HEK293 (cell line): ENCODE results near the gene SLC38A1.

Experiments used
- CTCF ChIA-PET: fragments of 350-600 bp; formaldehyde crosslinking; extraction: SDS; loops from one replicate; lab custom pipeline; 2021; ENCODE audit warnings: antibody characterized with exemption; lab: Yijun Ruan, JAX
- POLR2A ChIA-PET: fragments of 300-600 bp; formaldehyde crosslinking; extraction: SDS; loops from one replicate; lab custom pipeline; 2020; ENCODE audit warnings: antibody characterized with exemption, inconsistent platforms; lab: Yijun Ruan, JAX
- H3K27ac ChIP-seq: fragments of 200-500 bp; sonication (Bioruptor generic); 2 replicates; pipeline ENCODE4 v1.5.1; 2014; ENCODE audit warnings: low read depth, low read length, control low read depth, inconsistent platforms; ENCODE audit errors: extremely low read depth
- H3K36me3 ChIP-seq, 2 experiments: fragments of 200-500 bp in 1 of 2; sonication (Bioruptor generic) in 1 of 2; 1 replicate in 1 of 2; 2 replicates in 1 of 2; pipeline ENCODE4 v1.5.1; 2014 to 2017; ENCODE audit warnings: inconsistent platforms in 2 of 2, low read length in 2 of 2; ENCODE audit not compliant: control insufficient read depth in 2 of 2, insufficient read depth in 1 of 2
- H3K4me1 ChIP-seq: fragments of 200-500 bp; sonication (Bioruptor generic); 2 replicates; pipeline ENCODE4 v1.5.1; 2014; ENCODE audit warnings: mild to moderate bottlenecking, low read length, inconsistent platforms; ENCODE audit not compliant: control insufficient read depth, insufficient read depth
- H3K4me3 ChIP-seq: 2 replicates; pipeline ENCODE4 v1.5.1; 2011; ENCODE audit warnings: low read depth, mild to moderate bottlenecking, control low read depth, low read length, moderate library complexity
- H3K9me3 ChIP-seq: fragments of 200-500 bp; sonication (Bioruptor generic); 2 replicates; pipeline ENCODE4 v1.5.1; 2014; ENCODE audit warnings: low read depth, low read length, inconsistent platforms; ENCODE audit not compliant: control insufficient read depth, insufficient read depth
- FEZF1 ChIP-seq: fragments of 450-650 bp; formaldehyde crosslinking; IDR thresholded peaks from 2 replicates; pipeline ENCODE4 v1.5.1; 2016; ENCODE audit warnings: missing biosample characterization, missing genetic modification characterization
- GFI1B ChIP-seq: fragments of 450-650 bp; formaldehyde crosslinking; IDR thresholded peaks from 2 replicates; pipeline ENCODE4 v1.5.1; 2016; ENCODE audit warnings: missing biosample characterization, missing genetic modification characterization
- GLI2 ChIP-seq: fragments of 450-650 bp; formaldehyde crosslinking; IDR thresholded peaks from 2 replicates; pipeline ENCODE4; 2017; ENCODE audit warnings: missing biosample characterization, missing genetic modification characterization, low read depth, borderline replicate concordance
- GLIS1 ChIP-seq: fragments of 450-650 bp; formaldehyde crosslinking; IDR thresholded peaks from 2 replicates; pipeline ENCODE4 v1.5.1; 2016; ENCODE audit warnings: missing biosample characterization, missing genetic modification characterization
- HOXA7 ChIP-seq: sonication (generic); formaldehyde crosslinking; IDR thresholded peaks from 2 replicates; pipeline ENCODE4 v1.8.1; 2022; ENCODE audit warnings: missing genetic modification reagents, borderline replicate concordance
- HOXD13 ChIP-seq: sonication (generic); formaldehyde crosslinking; IDR thresholded peaks from 2 replicates; pipeline ENCODE4 v1.8.0; 2022; ENCODE audit warnings: missing genetic modification reagents, borderline replicate concordance
- KLF10 ChIP-seq: fragments of 450-650 bp; IDR thresholded peaks from 2 replicates; pipeline ENCODE4 v1.5.1; 2018; ENCODE audit warnings: missing biosample characterization, mild to moderate bottlenecking, missing genetic modification characterization
- KLF8 ChIP-seq: fragments of 450-650 bp; formaldehyde crosslinking; IDR thresholded peaks from 2 replicates; pipeline ENCODE4 v1.5.1; 2016; ENCODE audit warnings: missing biosample characterization, missing genetic modification characterization
- MEIS1 ChIP-seq: sonication (generic); formaldehyde crosslinking; IDR thresholded peaks from 2 replicates; pipeline ENCODE4 v1.8.1; 2022; ENCODE audit warnings: missing genetic modification reagents, mild to moderate bottlenecking, borderline replicate concordance
- MZF1 ChIP-seq: fragments of 450-650 bp; formaldehyde crosslinking; IDR thresholded peaks from 2 replicates; pipeline ENCODE4 v1.5.1; 2017; ENCODE audit warnings: missing biosample characterization, missing genetic modification characterization, borderline replicate concordance
- OVOL3 ChIP-seq: fragments of 450-650 bp; formaldehyde crosslinking; IDR thresholded peaks from 2 replicates; pipeline ENCODE4 v1.5.1; 2016; ENCODE audit warnings: missing biosample characterization, missing genetic modification characterization
- SP2 ChIP-seq: fragments of 450-650 bp; formaldehyde crosslinking; IDR thresholded peaks from 2 replicates; pipeline ENCODE4 v1.5.1; 2016; ENCODE audit warnings: missing biosample characterization, missing genetic modification characterization
- SP7 ChIP-seq: fragments of 450-650 bp; formaldehyde crosslinking; IDR thresholded peaks from 2 replicates; pipeline ENCODE4 v1.5.1; 2016; ENCODE audit warnings: missing biosample characterization, missing genetic modification characterization
- TCF7L2 ChIP-seq: IDR thresholded peaks from 2 replicates; pipeline ENCODE4 v1.6.1; 2011; ENCODE audit warnings: low read depth, mild to moderate bottlenecking, inconsistent platforms, low read length, moderate library complexity, borderline replicate concordance
- TRIM28 ChIP-seq: IDR thresholded peaks from 2 replicates; pipeline ENCODE4 v1.6.1; 2011; ENCODE audit warnings: low read length, control low read depth, borderline replicate concordance
- WT1 ChIP-seq: fragments of 450-650 bp; formaldehyde crosslinking; IDR thresholded peaks from 2 replicates; pipeline ENCODE4 v1.5.1; 2016; ENCODE audit warnings: missing biosample characterization, missing genetic modification characterization
- ZFP69B ChIP-seq: fragments of 450-650 bp; formaldehyde crosslinking; IDR thresholded peaks from 2 replicates; pipeline ENCODE4 v1.5.1; 2016; ENCODE audit warnings: missing biosample characterization, missing genetic modification characterization
- ZNF132 ChIP-seq: fragments of 450-650 bp; formaldehyde crosslinking; IDR thresholded peaks from 2 replicates; pipeline ENCODE4 v1.5.1; 2017; ENCODE audit warnings: missing biosample characterization, missing genetic modification characterization, borderline replicate concordance
- ZNF2 ChIP-seq: fragments of 450-650 bp; formaldehyde crosslinking; IDR thresholded peaks from 2 replicates; pipeline ENCODE4 v1.5.1; 2016; ENCODE audit warnings: missing biosample characterization, missing genetic modification characterization
- ZNF24 ChIP-seq: fragments of 450-650 bp; formaldehyde crosslinking; IDR thresholded peaks from 2 replicates; pipeline ENCODE4 v1.5.1; 2016; ENCODE audit warnings: missing biosample characterization, missing genetic modification characterization
- ZNF501 ChIP-seq: fragments of 450-650 bp; formaldehyde crosslinking; IDR thresholded peaks from 2 replicates; pipeline ENCODE4 v1.5.1; 2016; ENCODE audit warnings: missing biosample characterization, missing genetic modification characterization
- ZNF555 ChIP-seq: fragments of 450-650 bp; formaldehyde crosslinking; conservative IDR thresholded peaks from 2 replicates; pipeline ENCODE4 v1.5.1; 2017; ENCODE audit warnings: missing biosample characterization, mild to moderate bottlenecking, missing genetic modification characterization, inconsistent platforms
- ZNF596 ChIP-seq: fragments of 450-650 bp; IDR thresholded peaks from 2 replicates; pipeline ENCODE4 v1.5.0; 2018; ENCODE audit warnings: missing biosample characterization, mild to moderate bottlenecking, missing genetic modification characterization, moderate library complexity
- ZNF629 ChIP-seq: fragments of 450-650 bp; formaldehyde crosslinking; IDR thresholded peaks from 2 replicates; pipeline ENCODE4 v1.5.1; 2017; ENCODE audit warnings: missing biosample characterization, missing genetic modification characterization
- ZNF843 ChIP-seq: fragments of 450-650 bp; formaldehyde crosslinking; IDR thresholded peaks from 2 replicates; pipeline ENCODE4 v1.5.1; 2016; ENCODE audit warnings: missing biosample characterization, missing genetic modification characterization
- ZSCAN16 ChIP-seq: fragments of 450-650 bp; formaldehyde crosslinking; IDR thresholded peaks from 2 replicates; pipeline ENCODE4 v1.5.1; 2016; ENCODE audit warnings: missing biosample characterization, missing genetic modification characterization
- ZSCAN30 ChIP-seq: fragments of 450-650 bp; IDR thresholded peaks from 2 replicates; pipeline ENCODE4 v1.5.1; 2018; ENCODE audit warnings: missing biosample characterization, mild to moderate bottlenecking, missing genetic modification characterization, moderate library complexity
- ZXDB ChIP-seq: fragments of 450-650 bp; formaldehyde crosslinking; IDR thresholded peaks from 2 replicates; pipeline ENCODE4 v1.5.1; 2016; ENCODE audit warnings: missing biosample characterization, missing genetic modification characterization
- TF ChIP-seq, protein P1 (sequence below): fragments of 450-650 bp; formaldehyde crosslinking; IDR thresholded peaks from 2 replicates; pipeline ENCODE4 v1.5.1; 2016; ENCODE audit warnings: missing biosample characterization, missing genetic modification characterization
- TF ChIP-seq, protein P2 (sequence below): fragments of 450-650 bp; IDR thresholded peaks from 2 replicates; pipeline ENCODE4 v1.5.1; 2018; ENCODE audit warnings: missing biosample characterization, missing genetic modification characterization
- TF ChIP-seq, protein P3 (sequence below): fragments of 450-650 bp; IDR thresholded peaks from 2 replicates; pipeline ENCODE4 v1.5.1; 2018; ENCODE audit warnings: missing biosample characterization, mild to moderate bottlenecking, missing genetic modification characterization
- TF ChIP-seq, protein P4 (sequence below): fragments of 450-650 bp; formaldehyde crosslinking; IDR thresholded peaks from 2 replicates; pipeline ENCODE4 v1.5.1; 2016; ENCODE audit warnings: missing biosample characterization, missing genetic modification characterization, low read depth
- TF ChIP-seq, protein P5 (sequence below): fragments of 450-650 bp; formaldehyde crosslinking; IDR thresholded peaks from 2 replicates; pipeline ENCODE4 v1.5.1; 2017; ENCODE audit warnings: missing biosample characterization, missing genetic modification characterization

The SLC38A1 gene

DNA sequence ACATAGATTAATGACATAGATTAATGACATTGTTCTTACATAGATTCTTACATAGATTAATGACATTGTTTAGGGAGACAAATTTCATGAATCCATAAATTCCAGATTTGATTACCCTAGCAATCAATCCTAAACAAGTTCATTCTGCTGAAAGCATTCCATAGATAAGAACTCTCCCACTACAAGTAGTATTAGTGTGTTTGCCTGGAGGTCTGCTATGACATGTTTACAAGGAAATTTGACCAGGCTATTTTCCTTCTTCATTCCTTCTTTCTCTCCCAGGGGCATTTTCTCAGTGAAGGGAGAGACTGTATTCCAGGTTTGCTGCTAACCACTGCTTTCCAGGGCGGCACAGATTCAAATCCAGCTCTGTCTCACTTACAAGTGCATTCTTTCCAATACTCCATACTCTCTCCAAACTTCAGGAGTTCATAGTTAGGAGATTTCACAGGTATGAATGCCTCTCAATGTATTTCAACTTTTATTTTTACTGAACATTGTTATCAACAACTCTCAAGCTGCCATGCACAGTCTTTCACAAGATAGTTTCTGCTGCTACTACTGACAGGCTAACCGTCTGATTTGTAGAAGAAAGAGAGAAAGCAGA, 134.5 kb downstream of the SLC38A1 start:
- CTCF ChIA-PET, result interaction anchor here (0.6 to 2.4 kb wide), 2 partner anchors 9 to 506 kb away, joined by 3 to 13 read pairs; no protein-coding TSS in a partner anchor
- Histone ChIP-seq H3K4me1 (peaks cover 9% of the 10 kb centered on the region), H3K36me3 (no peaks in the 10 kb centered on the region), H3K9me3 (no peaks in the 10 kb centered on the region), H3K4me3 (no peak overlapping the region), H3K27ac (no peak overlapping the region; the same call in 1 of the 2 replicates)
- POLR2A ChIA-PET, result interaction anchor here (2.0 kb wide), 1 partner anchor 10 kb away, joined by 8 read pairs; no protein-coding TSS in a partner anchor
- TF ChIP-seq SP2 (tag by site-specific recombination) (no peak), WT1 (tag by site-specific recombination) (peak; percentile 95), ZNF843 (tag by site-specific recombination) (peak; percentile 96), TCF7L2 (peak; percentile 34; the same call in 1 of the 2 replicates), GLIS1 (tag by site-specific recombination) (peak; percentile 84), ZNF132 (tag by site-specific recombination) (no peak), SP7 (tag by site-specific recombination) (peak; percentile 50; the same call in 1 of the 2 replicates), ZNF596 (peak; percentile 39; the same call in 1 of the 2 replicates), ZFP69B (tag by site-specific recombination) (no peak), HOXA7 (no peak), MZF1 (no peak), MEIS1 (CRISPR knock-in tag) (no peak), GFI1B (peak; percentile 85), ZNF2 (tag by site-specific recombination) (no peak), HOXD13 (CRISPR knock-in tag) (no peak), KLF8 (tag by site-specific recombination) (no peak), ZNF24 (tag by site-specific recombination) (no peak), FEZF1 (tag by site-specific recombination) (peak; percentile 84), TRIM28 (peak; percentile 87), OVOL3 (tag by site-specific recombination) (peak; percentile 61; the same call in 1 of the 2 replicates), ZSCAN16 (tag by site-specific recombination) (no peak), KLF10 (tag by site-specific recombination) (peak; percentile 66), ZNF555 (tag by site-specific recombination) (no peak), ZXDB (tag by site-specific recombination) (peak; percentile 93), ZNF629 (tag by site-specific recombination) (peak; percentile 41; the same call in 1 of the 2 replicates), GLI2 (tag by site-specific recombination) (0 out of 2 replicates have a peak, but pooled peaks have one; percentile 50), ZSCAN30 (tag by site-specific recombination) (peak; percentile 41; the same call in 1 of the 2 replicates), ZNF501 (tag by site-specific recombination) (no peak)
- TF ChIP-seq, protein P1, sequence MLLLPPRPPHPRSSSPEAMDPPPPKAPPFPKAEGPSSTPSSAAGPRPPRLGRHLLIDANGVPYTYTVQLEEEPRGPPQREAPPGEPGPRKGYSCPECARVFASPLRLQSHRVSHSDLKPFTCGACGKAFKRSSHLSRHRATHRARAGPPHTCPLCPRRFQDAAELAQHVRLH (tag by site-specific recombination), result peak; percentile 89
- TF ChIP-seq, protein P2, sequence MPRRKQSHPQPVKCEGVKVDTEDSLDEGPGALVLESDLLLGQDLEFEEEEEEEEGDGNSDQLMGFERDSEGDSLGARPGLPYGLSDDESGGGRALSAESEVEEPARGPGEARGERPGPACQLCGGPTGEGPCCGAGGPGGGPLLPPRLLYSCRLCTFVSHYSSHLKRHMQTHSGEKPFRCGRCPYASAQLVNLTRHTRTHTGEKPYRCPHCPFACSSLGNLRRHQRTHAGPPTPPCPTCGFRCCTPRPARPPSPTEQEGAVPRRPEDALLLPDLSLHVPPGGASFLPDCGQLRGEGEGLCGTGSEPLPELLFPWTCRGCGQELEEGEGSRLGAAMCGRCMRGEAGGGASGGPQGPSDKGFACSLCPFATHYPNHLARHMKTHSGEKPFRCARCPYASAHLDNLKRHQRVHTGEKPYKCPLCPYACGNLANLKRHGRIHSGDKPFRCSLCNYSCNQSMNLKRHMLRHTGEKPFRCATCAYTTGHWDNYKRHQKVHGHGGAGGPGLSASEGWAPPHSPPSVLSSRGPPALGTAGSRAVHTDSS (tag by site-specific recombination), result peak; percentile 41; the same call in 1 of the 2 replicates
- TF ChIP-seq, protein P3, sequence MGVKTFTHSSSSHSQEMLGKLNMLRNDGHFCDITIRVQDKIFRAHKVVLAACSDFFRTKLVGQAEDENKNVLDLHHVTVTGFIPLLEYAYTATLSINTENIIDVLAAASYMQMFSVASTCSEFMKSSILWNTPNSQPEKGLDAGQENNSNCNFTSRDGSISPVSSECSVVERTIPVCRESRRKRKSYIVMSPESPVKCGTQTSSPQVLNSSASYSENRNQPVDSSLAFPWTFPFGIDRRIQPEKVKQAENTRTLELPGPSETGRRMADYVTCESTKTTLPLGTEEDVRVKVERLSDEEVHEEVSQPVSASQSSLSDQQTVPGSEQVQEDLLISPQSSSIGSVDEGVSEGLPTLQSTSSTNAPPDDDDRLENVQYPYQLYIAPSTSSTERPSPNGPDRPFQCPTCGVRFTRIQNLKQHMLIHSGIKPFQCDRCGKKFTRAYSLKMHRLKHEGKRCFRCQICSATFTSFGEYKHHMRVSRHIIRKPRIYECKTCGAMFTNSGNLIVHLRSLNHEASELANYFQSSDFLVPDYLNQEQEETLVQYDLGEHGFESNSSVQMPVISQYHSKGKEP (tag by site-specific recombination), result peak; percentile 70
- TF ChIP-seq, protein P4, sequence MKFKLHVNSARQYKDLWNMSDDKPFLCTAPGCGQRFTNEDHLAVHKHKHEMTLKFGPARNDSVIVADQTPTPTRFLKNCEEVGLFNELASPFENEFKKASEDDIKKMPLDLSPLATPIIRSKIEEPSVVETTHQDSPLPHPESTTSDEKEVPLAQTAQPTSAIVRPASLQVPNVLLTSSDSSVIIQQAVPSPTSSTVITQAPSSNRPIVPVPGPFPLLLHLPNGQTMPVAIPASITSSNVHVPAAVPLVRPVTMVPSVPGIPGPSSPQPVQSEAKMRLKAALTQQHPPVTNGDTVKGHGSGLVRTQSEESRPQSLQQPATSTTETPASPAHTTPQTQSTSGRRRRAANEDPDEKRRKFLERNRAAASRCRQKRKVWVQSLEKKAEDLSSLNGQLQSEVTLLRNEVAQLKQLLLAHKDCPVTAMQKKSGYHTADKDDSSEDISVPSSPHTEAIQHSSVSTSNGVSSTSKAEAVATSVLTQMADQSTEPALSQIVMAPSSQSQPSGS (tag by site-specific recombination), result peak; percentile 35; the same call in 1 of the 2 replicates
- TF ChIP-seq, protein P5, sequence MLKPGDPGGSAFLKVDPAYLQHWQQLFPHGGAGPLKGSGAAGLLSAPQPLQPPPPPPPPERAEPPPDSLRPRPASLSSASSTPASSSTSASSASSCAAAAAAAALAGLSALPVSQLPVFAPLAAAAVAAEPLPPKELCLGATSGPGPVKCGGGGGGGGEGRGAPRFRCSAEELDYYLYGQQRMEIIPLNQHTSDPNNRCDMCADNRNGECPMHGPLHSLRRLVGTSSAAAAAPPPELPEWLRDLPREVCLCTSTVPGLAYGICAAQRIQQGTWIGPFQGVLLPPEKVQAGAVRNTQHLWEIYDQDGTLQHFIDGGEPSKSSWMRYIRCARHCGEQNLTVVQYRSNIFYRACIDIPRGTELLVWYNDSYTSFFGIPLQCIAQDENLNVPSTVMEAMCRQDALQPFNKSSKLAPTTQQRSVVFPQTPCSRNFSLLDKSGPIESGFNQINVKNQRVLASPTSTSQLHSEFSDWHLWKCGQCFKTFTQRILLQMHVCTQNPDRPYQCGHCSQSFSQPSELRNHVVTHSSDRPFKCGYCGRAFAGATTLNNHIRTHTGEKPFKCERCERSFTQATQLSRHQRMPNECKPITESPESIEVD, result peak; percentile 94
